GM12878 (cell line): ENCODE results near the gene SSH3. TPM values are rescaled to one million over a fixed set of nuclear protein-coding genes. Genes with fewer than 3 reads are reported as not detected.

ENCODE experiments used
- ATAC-seq: fragments of 200-7000 bp; cut with Tn5 transposase; 3 replicates; pipeline ENCODE4 v1.9.1; 2020; ENCODE audit warnings: mild to moderate bottlenecking, moderate library complexity
- BruUV-seq: library from RNA; stranded (reverse); fragments of 400-500 nt; replicated peaks from 2 replicates; lab custom pipeline; 2021; lab: Mats Ljungman, UMichigan
- CTCF ChIA-PET: fragments of 300-600 bp; sonication (Branson Sonifier 250); formaldehyde crosslinking; extraction: SDS; loops from one replicate; lab custom pipeline; 2021; ENCODE audit warnings: inconsistent platforms; lab: Yijun Ruan, JAX
- POLR2A ChIA-PET: fragments of 350-600 bp; formaldehyde crosslinking; extraction: SDS; loops from one replicate; lab custom pipeline; 2021; ENCODE audit warnings: inconsistent platforms; lab: Charles Lee
- RAD21 ChIA-PET: fragments of 300-600 bp; sonication (Branson Sonifier 250); formaldehyde crosslinking; loops from one replicate; lab custom pipeline; 2023; ENCODE audit warnings: antibody characterized with exemption; ENCODE audit not compliant: unreplicated experiment; lab: Charles Lee
- SMC1A ChIA-PET: fragments of 300-600 bp; sonication (Branson Sonifier 250); formaldehyde crosslinking; loops from one replicate; lab custom pipeline; 2023; ENCODE audit not compliant: unreplicated experiment, uncharacterized antibody; lab: Charles Lee
- DNase-seq: peaks from one replicate; pipeline ENCODE4 v3.0.0-alpha.2; 2011; ENCODE audit warnings: low read depth, low spot score
- FAIRE-seq: peaks from 3 replicates; lab custom pipeline; 2011; peaks lifted over from hg19 to GRCh38; lab: Jason Lieb, UNC
- H2AFZ ChIP-seq: 2 replicates; pipeline ENCODE4 v1.6.0; 2011; ENCODE audit warnings: low read depth, low read length, control low read depth; ENCODE audit not compliant: control insufficient read depth
- H3K27ac ChIP-seq: 2 replicates; pipeline ENCODE4 v1.5.1; 2011; ENCODE audit warnings: control low read depth; ENCODE audit not compliant: control insufficient read depth, insufficient read depth
- H3K27me3 ChIP-seq, 2 experiments: replicated peaks in 1 of 2; 2 replicates each; pipeline versions ENCODE4 v1.6.0 to v1.6.1; 2011; ENCODE audit warnings: low read length in 1 of 2; ENCODE audit not compliant: control insufficient read depth in 2 of 2, insufficient read depth in 2 of 2
- H3K36me3 ChIP-seq, 2 experiments: 2 replicates each; pipeline ENCODE4 v1.5.1; 2011; ENCODE audit warnings: low read length in 1 of 2; ENCODE audit not compliant: control insufficient read depth in 2 of 2, insufficient read depth in 2 of 2
- H3K4me1 ChIP-seq: 2 replicates; pipeline ENCODE4 v1.6.1; 2011; ENCODE audit warnings: mild to moderate bottlenecking, low read length, moderate library complexity, mixed read lengths; ENCODE audit not compliant: control insufficient read depth, insufficient read depth
- H3K4me2 ChIP-seq: 2 replicates; pipeline ENCODE4 v1.6.0; 2011; ENCODE audit warnings: control low read depth; ENCODE audit not compliant: control insufficient read depth, insufficient read depth
- H3K4me3 ChIP-seq: fragments of 200-600 bp; sonication (generic); 2 replicates; pipeline ENCODE4 v1.5.1; 2016
- H3K79me2 ChIP-seq: 2 replicates; pipeline ENCODE4 v1.6.0; 2011; ENCODE audit warnings: low read length; ENCODE audit not compliant: control insufficient read depth, insufficient read depth
- H3K9ac ChIP-seq: 2 replicates; pipeline ENCODE4 v1.8.0; 2011; ENCODE audit warnings: low read length, control low read depth, mixed read lengths; ENCODE audit not compliant: control insufficient read depth, insufficient read depth
- H3K9me3 ChIP-seq: replicated peaks from 3 replicates; pipeline ENCODE4 v1.5.1; 2011; ENCODE audit warnings: mild to moderate bottlenecking, low read length; ENCODE audit not compliant: control insufficient read depth, insufficient read depth
- H4K20me1 ChIP-seq: 2 replicates; pipeline ENCODE4 v1.6.0; 2011; ENCODE audit not compliant: control insufficient read depth, insufficient read depth
- NFIC ChIP-seq: IDR thresholded peaks from 2 replicates; pipeline ENCODE4 v1.6.1; 2012; ENCODE audit warnings: low read depth, mild to moderate bottlenecking, inconsistent platforms, low read length, moderate library complexity
- SMC3 ChIP-seq: IDR thresholded peaks from 2 replicates; pipeline ENCODE4 v1.6.1; 2011; ENCODE audit warnings: low read length, improper control_type of control experiment, borderline replicate concordance
- WGBS: methylation state at CpG from one replicate; pipeline ENCODE4 v1.1.6; 2016; ENCODE audit warnings: low lambda C conversion rate; ENCODE audit not compliant: insufficient replicate concordance, insufficient coverage; ENCODE audit errors: missing lambda C conversion rate; 5-methylcytosine and 5-hydroxymethylcytosine counted together
- in situ Hi-C: fragments of 300-500 bp; cut with MboI; formaldehyde crosslinking; loops from 9 replicates; pipeline ENCODE4 v1.14.3; 2018; ENCODE audit warnings: mixed read lengths
- intact Hi-C: fragments of 100-400 bp; cut with micrococcal nuclease; formaldehyde crosslinking; loops from one replicate; pipeline ENCODE4 v1.14.2; 2022; ENCODE audit not compliant: unreplicated experiment
- polyA plus RNA-seq, 11 experiments: library from polyadenylated mRNA; depleted of rRNA in 4 of 11; unstranded in 6 of 11; stranded (reverse) in 5 of 11; fragments of >200 nt; fragmentation: Nextera tagmentation in 4 of 11; fragmentation: Illumina TruSeq in 1 of 11; extraction: Ambion mirVana in 4 of 11; extraction: Trizol in 1 of 11; gene quantifications; 1 replicate in 1 of 11; 2 replicates in 10 of 11; pipeline versions ENCODE4 v1.2.1 to v1.2.3, GENCODE V29; 2011 to 2016; ENCODE audit warnings: inconsistent platforms in 2 of 11, missing spikeins in 2 of 11, low read depth in 1 of 11
- total RNA-seq, 4 experiments: library from RNA; depleted of rRNA in 3 of 4; stranded (reverse); fragments of >200 nt in 3 of 4; fragmentation: Illumina TruSeq in 1 of 4; extraction: Trizol in 1 of 4; gene quantifications; 2 replicates each; pipeline versions ENCODE4 v1.2.1 to v1.2.3, GENCODE V29; 2013 to 2021
- TF ChIP-seq, protein P1 (sequence below): IDR thresholded peaks from 2 replicates; pipeline ENCODE4 v1.6.1; 2011; ENCODE audit warnings: mild to moderate bottlenecking, low read depth, low read length, moderate library complexity; ENCODE audit not compliant: insufficient replicate concordance
- TF ChIP-seq, protein P2 (sequence below): fragments of 450-650 bp; IDR thresholded peaks from 2 replicates; pipeline ENCODE4 v1.6.1; 2014; ENCODE audit warnings: mild to moderate bottlenecking
- TF ChIP-seq, protein P3 (sequence below): fragments of 450-650 bp; IDR thresholded peaks from 2 replicates; pipeline ENCODE4 v1.6.1; 2017; ENCODE audit warnings: borderline replicate concordance
- TF ChIP-seq, protein P4 (sequence below): fragments of 450-650 bp; IDR thresholded peaks from 2 replicates; pipeline ENCODE4 v1.6.1; 2016; ENCODE audit warnings: mild to moderate bottlenecking
- TF ChIP-seq, protein P5 (sequence below): IDR thresholded peaks from 2 replicates; pipeline ENCODE4 v1.6.1; 2011; ENCODE audit warnings: borderline replicate concordance, low read depth, mild to moderate bottlenecking, moderate library complexity, mixed read lengths, low read length; ENCODE audit not compliant: insufficient read depth; ENCODE audit errors: extremely low read length

SSH3 gene
- total and polyA plus RNA-seq, 10 of the 15 experiments (the other 5 are each of a cell fraction or from before 2014, with no cell fraction given) = 0.05 to 0.83 (median 0.28) TPM; not detected in 3

DNA sequence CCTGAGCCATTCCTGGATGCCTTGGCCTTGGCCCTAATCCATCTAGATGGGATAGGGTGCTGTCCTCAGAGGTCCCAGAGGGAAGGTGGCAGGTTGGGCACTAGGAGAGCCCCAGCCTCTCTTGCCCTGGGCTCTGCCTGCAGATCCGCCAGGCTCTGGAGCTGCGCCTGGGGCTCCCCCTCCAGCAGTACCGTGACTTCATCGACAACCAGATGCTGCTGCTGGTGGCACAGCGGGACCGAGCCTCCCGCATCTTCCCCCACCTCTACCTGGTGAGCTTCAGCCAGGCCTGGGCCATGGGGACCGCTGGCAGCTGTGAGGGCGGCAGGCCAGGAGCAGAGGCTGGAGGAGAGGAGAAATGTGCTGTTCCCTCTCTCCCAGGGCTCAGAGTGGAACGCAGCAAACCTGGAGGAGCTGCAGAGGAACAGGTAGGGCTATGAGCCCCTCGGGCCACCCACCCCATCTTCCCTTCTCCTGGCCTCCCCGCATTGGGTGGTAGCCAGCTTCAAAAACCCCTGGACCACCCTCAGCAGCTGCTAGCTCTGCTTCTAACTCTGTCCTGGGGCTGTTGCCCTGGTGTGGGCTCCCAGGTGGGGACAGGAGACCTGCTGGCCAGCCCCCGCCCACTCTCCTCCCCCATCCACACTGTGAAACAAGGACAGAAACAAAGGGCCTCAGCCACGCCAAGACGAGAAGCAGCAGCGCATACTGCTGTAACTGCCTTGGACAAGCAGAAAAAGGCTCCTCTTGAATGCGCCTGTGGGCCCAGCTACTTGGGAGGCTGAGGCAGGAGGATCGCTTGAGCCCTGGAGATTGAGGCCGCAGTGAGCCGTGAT, 4.9 kb downstream of the SSH3 start:
- POLR2A ChIA-PET = no interaction called here
- no peak for FAIRE-seq

More for the DNA sequence above, 4.9 kb downstream of the SSH3 start:
- Histone ChIP-seq H3K9ac (no peak overlapping the region), H3K4me3 (no peak overlapping the region), H4K20me1 (no peaks in the 10 kb centered on the region), H3K27me3 (no peaks in the 10 kb centered on the region), H3K36me3 (no peaks in the 10 kb centered on the region), H3K79me2 (no peaks in the 10 kb centered on the region), H3K4me2 (no peak overlapping the region)
- ChIA-PET SMC1A (interaction anchor here (1.2 kb wide), 1 partner anchor 43 kb away, joined by 3 read pairs; no protein-coding TSS in a partner anchor), CTCF (interaction anchor here (0.6 to 1.3 kb wide), 3 partner anchors 9 to 11 kb away, joined by 4 read pairs; no protein-coding TSS in a partner anchor)
- ATAC-seq (no peak), DNase-seq (no peak)
- in situ Hi-C loops (no loop called here), intact Hi-C loops (no loop called here)
- 82% methylated on average over 20 of the region's 20 CpGs for WGBS
- TF ChIP-seq NFIC = no peak
- TF ChIP-seq, protein P1, sequence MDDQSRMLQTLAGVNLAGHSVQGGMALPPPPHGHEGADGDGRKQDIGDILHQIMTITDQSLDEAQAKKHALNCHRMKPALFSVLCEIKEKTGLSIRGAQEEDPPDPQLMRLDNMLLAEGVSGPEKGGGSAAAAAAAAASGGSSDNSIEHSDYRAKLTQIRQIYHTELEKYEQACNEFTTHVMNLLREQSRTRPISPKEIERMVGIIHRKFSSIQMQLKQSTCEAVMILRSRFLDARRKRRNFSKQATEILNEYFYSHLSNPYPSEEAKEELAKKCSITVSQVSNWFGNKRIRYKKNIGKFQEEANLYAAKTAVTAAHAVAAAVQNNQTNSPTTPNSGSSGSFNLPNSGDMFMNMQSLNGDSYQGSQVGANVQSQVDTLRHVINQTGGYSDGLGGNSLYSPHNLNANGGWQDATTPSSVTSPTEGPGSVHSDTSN = no peak
- TF ChIP-seq, protein P2, sequence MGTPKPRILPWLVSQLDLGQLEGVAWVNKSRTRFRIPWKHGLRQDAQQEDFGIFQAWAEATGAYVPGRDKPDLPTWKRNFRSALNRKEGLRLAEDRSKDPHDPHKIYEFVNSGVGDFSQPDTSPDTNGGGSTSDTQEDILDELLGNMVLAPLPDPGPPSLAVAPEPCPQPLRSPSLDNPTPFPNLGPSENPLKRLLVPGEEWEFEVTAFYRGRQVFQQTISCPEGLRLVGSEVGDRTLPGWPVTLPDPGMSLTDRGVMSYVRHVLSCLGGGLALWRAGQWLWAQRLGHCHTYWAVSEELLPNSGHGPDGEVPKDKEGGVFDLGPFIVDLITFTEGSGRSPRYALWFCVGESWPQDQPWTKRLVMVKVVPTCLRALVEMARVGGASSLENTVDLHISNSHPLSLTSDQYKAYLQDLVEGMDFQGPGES = no peak
- TF ChIP-seq SMC3 = no peak
- TF ChIP-seq, protein P3, sequence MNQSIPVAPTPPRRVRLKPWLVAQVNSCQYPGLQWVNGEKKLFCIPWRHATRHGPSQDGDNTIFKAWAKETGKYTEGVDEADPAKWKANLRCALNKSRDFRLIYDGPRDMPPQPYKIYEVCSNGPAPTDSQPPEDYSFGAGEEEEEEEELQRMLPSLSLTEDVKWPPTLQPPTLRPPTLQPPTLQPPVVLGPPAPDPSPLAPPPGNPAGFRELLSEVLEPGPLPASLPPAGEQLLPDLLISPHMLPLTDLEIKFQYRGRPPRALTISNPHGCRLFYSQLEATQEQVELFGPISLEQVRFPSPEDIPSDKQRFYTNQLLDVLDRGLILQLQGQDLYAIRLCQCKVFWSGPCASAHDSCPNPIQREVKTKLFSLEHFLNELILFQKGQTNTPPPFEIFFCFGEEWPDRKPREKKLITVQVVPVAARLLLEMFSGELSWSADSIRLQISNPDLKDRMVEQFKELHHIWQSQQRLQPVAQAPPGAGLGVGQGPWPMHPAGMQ = no peak
- TF ChIP-seq, protein P4, sequence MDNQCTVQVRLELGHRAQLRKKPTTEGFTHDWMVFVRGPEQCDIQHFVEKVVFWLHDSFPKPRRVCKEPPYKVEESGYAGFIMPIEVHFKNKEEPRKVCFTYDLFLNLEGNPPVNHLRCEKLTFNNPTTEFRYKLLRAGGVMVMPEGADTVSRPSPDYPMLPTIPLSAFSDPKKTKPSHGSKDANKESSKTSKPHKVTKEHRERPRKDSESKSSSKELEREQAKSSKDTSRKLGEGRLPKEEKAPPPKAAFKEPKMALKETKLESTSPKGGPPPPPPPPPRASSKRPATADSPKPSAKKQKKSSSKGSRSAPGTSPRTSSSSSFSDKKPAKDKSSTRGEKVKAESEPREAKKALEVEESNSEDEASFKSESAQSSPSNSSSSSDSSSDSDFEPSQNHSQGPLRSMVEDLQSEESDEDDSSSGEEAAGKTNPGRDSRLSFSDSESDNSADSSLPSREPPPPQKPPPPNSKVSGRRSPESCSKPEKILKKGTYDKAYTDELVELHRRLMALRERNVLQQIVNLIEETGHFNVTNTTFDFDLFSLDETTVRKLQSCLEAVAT = no peak
- TF ChIP-seq, protein P5, sequence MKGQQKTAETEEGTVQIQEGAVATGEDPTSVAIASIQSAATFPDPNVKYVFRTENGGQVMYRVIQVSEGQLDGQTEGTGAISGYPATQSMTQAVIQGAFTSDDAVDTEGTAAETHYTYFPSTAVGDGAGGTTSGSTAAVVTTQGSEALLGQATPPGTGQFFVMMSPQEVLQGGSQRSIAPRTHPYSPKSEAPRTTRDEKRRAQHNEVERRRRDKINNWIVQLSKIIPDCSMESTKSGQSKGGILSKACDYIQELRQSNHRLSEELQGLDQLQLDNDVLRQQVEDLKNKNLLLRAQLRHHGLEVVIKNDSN = no peak
- TF ChIP-seq, all 136 proteins: peak for 0
- H3K4me1 ChIP-seq = no peaks in the 10 kb centered on the region
- RAD21 ChIA-PET = no interaction called here
- no peak overlapping the region for H2AFZ ChIP-seq
- no TSS peak for BruUV-seq
- no peak overlapping the region for H3K27ac ChIP-seq
- no peaks in the 10 kb centered on the region for H3K9me3 ChIP-seq
